ENCODE results near the gene GRB14.
"Not testable (repeated sequence)": the region's sequence is repeated elsewhere in the genome, so short reads cannot be mapped to it uniquely, and the experiment has no call there.

GRB14 gene

DNA sequence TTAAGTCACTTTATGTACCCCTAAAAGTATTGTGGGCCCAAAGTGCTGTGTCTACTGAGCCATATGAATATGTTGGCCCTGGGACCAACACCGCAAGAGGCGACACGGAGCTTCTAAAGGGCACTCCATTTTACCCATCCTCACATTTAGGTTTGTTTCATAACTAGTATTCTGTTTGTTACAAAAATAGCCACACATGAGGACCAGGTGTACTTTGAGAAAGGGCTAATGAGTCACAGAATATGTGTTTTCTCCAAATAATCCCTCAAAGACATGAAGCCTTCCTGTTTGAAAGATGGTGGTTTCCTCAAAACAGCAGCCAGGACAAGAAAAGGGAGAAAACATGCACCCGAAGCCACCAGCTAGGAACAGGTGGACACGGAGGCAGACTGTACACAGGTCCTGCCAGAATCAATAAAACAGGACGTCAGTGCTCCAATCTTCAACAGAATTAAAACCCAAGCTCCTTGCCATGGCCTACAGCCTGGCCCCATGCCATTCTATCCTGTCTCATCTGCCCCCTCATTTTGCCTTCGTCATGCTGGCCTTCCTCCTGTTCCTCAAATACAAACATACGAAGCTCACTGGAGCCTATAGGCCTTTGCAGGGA lies 21.8 kb upstream of the GRB14 start:
- H3K4me3 ChIP-seq (replicated peaks; ENCODE audit: low read depth, low read length) = no peak overlapping the region
- TF ChIP-seq, protein P1, sequence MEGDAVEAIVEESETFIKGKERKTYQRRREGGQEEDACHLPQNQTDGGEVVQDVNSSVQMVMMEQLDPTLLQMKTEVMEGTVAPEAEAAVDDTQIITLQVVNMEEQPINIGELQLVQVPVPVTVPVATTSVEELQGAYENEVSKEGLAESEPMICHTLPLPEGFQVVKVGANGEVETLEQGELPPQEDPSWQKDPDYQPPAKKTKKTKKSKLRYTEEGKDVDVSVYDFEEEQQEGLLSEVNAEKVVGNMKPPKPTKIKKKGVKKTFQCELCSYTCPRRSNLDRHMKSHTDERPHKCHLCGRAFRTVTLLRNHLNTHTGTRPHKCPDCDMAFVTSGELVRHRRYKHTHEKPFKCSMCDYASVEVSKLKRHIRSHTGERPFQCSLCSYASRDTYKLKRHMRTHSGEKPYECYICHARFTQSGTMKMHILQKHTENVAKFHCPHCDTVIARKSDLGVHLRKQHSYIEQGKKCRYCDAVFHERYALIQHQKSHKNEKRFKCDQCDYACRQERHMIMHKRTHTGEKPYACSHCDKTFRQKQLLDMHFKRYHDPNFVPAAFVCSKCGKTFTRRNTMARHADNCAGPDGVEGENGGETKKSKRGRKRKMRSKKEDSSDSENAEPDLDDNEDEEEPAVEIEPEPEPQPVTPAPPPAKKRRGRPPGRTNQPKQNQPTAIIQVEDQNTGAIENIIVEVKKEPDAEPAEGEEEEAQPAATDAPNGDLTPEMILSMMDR (IDR thresholded peaks at IDR 0.05; ENCODE audit: low read depth, low read length, missing control alignments) = no peak
- DNase-seq (ENCODE audit: extremely low read depth, low read depth) = no peak

DNA sequence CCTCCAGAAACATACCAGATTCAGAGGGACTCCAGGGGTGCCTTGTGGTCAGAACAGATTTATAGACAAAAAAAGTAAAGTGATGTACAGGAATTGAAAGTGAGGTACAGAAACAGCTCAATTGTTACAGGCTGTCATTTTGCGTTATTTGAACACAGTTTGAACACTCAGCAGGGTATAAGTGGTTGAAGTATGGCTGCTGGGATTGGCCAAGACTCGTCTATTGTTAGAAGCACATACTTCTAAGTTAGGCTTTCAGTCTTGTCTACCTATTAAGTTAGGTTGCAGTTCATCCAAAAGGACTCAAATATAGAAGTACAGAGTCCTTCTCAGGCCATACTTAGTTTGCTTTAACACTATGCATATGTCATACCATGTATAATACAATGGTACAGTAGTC lies 21.0 kb upstream of the GRB14 start:
- DNase-seq (ENCODE audit: extremely low read depth, low read depth) = no peak

DNA sequence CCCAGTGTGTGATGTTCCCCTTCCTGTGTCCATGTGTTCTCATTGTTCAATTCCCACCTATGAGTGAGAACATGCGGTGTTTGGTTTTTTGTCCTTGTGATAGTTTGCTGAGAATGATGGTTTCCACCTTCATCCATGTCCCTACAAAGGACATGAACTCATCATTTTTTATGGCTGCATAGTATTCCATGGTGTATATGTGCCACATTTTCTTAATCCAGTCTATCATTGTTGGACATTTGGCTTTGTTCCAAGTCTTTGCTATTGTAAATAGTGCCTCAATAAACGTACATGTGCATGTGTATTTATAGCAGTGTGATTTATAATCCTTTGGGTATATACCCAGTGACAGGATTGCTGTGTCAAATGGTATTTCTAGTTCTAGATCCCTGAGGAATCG lies 7.0 kb upstream of the GRB14 start:
- H3K4me3 ChIP-seq (replicated peaks; ENCODE audit: low read depth, low read length); DNase-seq (ENCODE audit: extremely low read depth, low read depth): not testable (repeated sequence)

More for the DNA sequence above, 21.0 kb upstream of the GRB14 start:
- TF ChIP-seq, protein P1 (IDR thresholded peaks at IDR 0.05; ENCODE audit: low read depth, low read length, missing control alignments) = no peak
- H3K4me3 ChIP-seq (replicated peaks; ENCODE audit: low read depth, low read length) = no peak overlapping the region

DNA sequence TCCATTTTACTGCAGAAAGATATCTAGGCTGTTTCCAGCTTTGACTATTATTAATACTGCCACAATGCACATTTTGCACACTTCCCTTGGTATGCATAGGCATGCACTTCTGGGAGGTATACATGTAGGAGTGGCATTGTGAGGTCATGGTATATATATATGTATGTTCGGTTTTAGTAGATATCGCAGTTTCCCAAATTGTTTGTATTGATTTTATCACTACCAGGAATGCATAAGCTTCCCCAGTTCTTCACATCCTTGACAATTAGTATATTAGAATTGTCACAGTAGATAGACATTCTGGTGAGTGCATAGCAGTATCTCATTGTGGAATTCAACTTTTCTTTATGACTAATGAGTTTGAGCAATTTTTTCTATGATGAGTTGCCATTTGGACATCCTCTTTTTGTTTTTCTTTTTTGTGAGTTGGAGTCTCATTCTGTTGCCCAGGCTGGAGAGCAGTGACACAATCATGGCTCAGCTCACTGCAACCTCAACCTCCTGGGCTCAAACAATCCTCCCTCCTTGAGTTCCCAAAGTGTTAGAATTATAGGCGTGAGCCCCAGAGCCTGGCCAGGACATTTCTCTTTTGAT lies 4.2 kb upstream of the GRB14 start:
- TF ChIP-seq, protein P1 (IDR thresholded peaks at IDR 0.05; ENCODE audit: low read depth, low read length, missing control alignments) = no peak
- no peak for DNase-seq (ENCODE audit: extremely low read depth, low read depth)
- no peak overlapping the region for H3K4me3 ChIP-seq (replicated peaks; ENCODE audit: low read depth, low read length)

DNA sequence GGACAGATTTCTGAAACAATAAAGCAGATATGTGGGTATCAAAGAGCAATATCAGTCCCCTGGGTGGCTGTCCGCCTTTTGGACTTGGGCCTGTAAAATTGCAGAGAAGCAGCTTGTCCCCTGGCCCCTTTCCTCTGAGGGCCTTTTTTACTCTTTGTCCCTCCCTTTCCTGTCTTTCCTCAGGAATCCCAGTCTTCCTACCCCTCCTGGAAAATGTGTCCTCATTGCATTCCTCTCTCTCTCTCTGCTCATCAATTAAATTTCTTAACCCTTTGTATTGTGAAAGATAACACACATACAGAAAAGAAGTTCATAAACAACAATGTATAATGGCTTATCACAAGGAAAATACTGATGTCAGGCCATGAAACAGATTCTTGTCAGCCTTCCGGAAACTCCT lies 3.0 kb upstream of the GRB14 start:
- no peak for DNase-seq (ENCODE audit: extremely low read depth, low read depth)

DNA sequence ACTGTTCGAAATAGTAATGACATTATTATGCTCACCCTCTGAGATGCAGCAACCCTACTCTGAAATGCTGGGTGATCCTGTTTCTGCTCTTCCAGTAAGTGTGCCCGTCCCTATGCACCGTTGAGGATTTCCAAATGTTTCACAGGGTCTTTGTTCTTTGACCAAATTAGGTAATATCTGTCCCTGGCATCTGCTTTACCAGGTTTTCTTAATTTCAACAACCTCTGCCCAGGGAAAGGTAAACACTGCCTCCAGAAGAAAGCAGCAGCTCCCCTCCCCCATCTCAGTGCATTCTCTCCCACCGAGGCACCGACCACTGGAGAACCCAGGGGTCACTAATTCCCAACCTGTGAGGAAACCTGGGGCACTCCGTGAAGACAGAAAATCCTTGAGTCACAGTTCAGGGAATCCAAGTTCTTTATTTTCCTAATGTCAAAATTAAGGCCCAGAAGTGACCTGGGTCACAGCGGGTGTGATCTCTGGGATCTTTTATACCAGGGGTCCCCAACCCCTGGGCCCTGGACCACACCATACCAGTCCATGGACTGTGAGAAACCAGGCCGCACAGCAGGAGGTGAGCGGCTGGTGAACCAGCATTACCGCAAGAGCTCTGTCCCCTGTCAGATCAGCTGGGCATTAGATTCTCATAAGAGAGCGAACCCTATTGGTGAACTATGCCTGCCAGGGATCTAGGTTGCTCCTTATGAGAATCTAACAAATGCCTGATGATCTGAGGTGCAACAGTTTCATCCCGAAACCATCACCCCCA lies 1.2 kb upstream of the GRB14 start:
- H3K4me3 ChIP-seq (replicated peaks; ENCODE audit: low read depth, low read length) = no peak overlapping the region
- TF ChIP-seq, protein P1 (IDR thresholded peaks at IDR 0.05; ENCODE audit: low read depth, low read length, missing control alignments) = no peak
- no peak for DNase-seq (ENCODE audit: extremely low read depth, low read depth)

More for the DNA sequence above, 3.0 kb upstream of the GRB14 start:
- TF ChIP-seq, protein P1 (IDR thresholded peaks at IDR 0.05; ENCODE audit: low read depth, low read length, missing control alignments) = no peak
- no peak overlapping the region for H3K4me3 ChIP-seq (replicated peaks; ENCODE audit: low read depth, low read length)

DNA sequence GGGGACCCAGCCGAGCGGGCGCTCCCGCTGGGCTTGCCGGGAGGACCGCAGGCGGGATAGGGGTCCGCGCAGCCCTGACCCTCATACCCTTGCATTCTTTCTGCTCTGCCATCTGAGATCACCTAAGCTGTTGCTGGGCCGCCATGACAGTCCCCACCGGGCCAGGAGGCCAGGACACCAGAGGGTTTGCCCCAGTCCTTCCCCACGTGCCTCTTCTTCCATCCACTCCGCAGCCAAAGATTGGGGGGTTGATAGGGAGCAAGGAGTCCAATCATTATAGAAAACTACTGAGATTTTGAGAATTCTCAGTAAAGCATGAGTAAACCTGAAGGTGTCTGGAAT lies 453 bp upstream of the GRB14 start:
- H3K4me3 ChIP-seq (replicated peaks; ENCODE audit: low read depth, low read length) = peak overlapping the region; percentile 27
- TF ChIP-seq, protein P1 (IDR thresholded peaks at IDR 0.05; ENCODE audit: low read depth, low read length, missing control alignments) = no peak

More for the DNA sequence above, 453 bp upstream of the GRB14 start:
- DNase-seq (ENCODE audit: extremely low read depth, low read depth) = no peak
